Pancreas (tissue), 10 donors: ENCODE results near the gene HK1. TPM values are rescaled to one million over a fixed set of nuclear protein-coding genes. Genes with fewer than 3 reads are reported as not detected.

ENCODE experiments used
- ATAC-seq, 4 donors: fragments of 200-7000 bp; cut with Tn5 transposase; one replicate each; pipeline versions ENCODE4 v1.8.0 to v1.9.1; 2020; ENCODE audit warnings: mild to moderate bottlenecking in 4 of 4, moderate library complexity in 4 of 4
- DNase-seq, 6 donors: peaks; one replicate each; pipeline ENCODE4 v3.0.0-alpha.2; 2020
- FAIRE-seq: peaks from 2 replicates; lab custom pipeline; 2012; peaks lifted over from hg19 to GRCh38; lab: Jason Lieb, UNC
- H3K27ac ChIP-seq, 4 donors: fragments of 200-600 bp; sonication (generic); 1 replicate in 3 of 4; 2 replicates in 1 of 4; pipeline versions ENCODE4 v1.5.0 to v1.8.0; 2020
- H3K27me3 ChIP-seq, 4 donors: fragments of 200-600 bp; one replicate each; pipeline ENCODE4 v1.8.0; 2021
- H3K36me3 ChIP-seq, 3 donors: fragments of 200-600 bp; sonication (generic) in 1 of 3; one replicate each; pipeline versions ENCODE4 v1.5.0 to v1.8.0; 2020 to 2021
- H3K4me1 ChIP-seq, 3 donors: fragments of 200-600 bp; one replicate each; pipeline ENCODE4 v1.8.0; 2021
- H3K4me3 ChIP-seq, 4 donors: fragments of 200-600 bp; sonication (generic) in 2 of 4; one replicate each; pipeline versions ENCODE4 v1.5.0 to v1.8.0; 2020 to 2021
- H3K9me3 ChIP-seq, 4 donors: fragments of 200-600 bp; one replicate each; pipeline ENCODE4 v1.8.0; 2021
- WGBS, 2 donors: extraction: QIAGEN DNeasy Blood & Tissue Kit; methylation state at CpG; one replicate each; pipeline ENCODE4 v1.1.7; 2013; 5-methylcytosine and 5-hydroxymethylcytosine counted together
- intact Hi-C, 3 donors: fragments of 100-400 bp; cut with DNase I; formaldehyde crosslinking; loops; one replicate each; pipeline versions ENCODE4 v1.11.1 to v1.14.2; 2022
- polyA plus RNA-seq, 2 donors: library from polyadenylated mRNA; stranded (reverse); fragments of 200-250 nt; gene quantifications; one replicate each; pipeline ENCODE4 v1.2.3, GENCODE V29; 2013
- total RNA-seq, 6 donors: library from RNA; stranded (reverse); fragmentation: NEBNext Ultra II Directional in 4 of 6; extraction: Animal tissue kit (Norgen Biotek cat#: 25700) in 4 of 6; gene quantifications; one replicate each; pipeline versions ENCODE4 v1.2.1 to v1.2.4, GENCODE V29; 2021 to 2023
- TF ChIP-seq, protein P1 (sequence below), 4 donors: fragments of 200-600 bp; sonication (generic) in 3 of 4; IDR thresholded peaks; one replicate each; pipeline versions ENCODE4 v1.5.0 to v1.8.0; 2021; ENCODE audit warnings: antibody characterized with exemption in 4 of 4
- donor health status: healthy with polysubstance abuse.
- donor health status: DM: no; HTN: no; CAD: no; lungs with moderate emphysema.
- donor health status: DM: no; HTN: no; CAD: no.
- donor health status: control.
- donor health status: control.
- donor health status: Bipolar disorder and iron deficiency.
- donor health status: DM: yes; HTN: yes; CAD: no.
- donor health status: DM: no; HTN: no; CAD: no.
- donor health status: DM: no; HTN: no; CAD: no.
- donor health status: DM: yes; HTN: yes; CAD: no.

HK1 gene
- total and polyA plus RNA-seq, 8 donors = 6.7 to 18.1 (median 8.6) TPM

DNA sequence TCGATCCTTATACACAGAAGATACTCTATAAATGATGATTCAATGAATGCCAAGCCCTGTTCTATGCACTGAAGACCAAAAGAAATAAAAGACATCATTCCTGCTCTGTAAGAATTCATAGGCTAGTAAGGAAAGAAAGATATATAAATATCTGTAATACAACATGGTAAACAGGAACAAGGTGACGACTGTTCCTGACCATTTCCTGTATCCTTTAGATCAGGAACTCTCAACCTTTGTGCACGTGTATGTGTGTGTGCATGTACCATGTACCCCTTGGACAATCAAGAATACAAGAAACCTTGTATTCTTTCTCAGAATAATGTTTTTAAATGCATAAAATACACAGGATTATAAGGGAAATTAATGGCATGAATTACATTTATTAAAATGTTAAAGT lies 7.3 kb upstream of the HK1 start:
- WGBS, 2 donors = 66 to 76% methylated on average over 3 of the region's 3 CpGs
- FAIRE-seq = no peak

DNA sequence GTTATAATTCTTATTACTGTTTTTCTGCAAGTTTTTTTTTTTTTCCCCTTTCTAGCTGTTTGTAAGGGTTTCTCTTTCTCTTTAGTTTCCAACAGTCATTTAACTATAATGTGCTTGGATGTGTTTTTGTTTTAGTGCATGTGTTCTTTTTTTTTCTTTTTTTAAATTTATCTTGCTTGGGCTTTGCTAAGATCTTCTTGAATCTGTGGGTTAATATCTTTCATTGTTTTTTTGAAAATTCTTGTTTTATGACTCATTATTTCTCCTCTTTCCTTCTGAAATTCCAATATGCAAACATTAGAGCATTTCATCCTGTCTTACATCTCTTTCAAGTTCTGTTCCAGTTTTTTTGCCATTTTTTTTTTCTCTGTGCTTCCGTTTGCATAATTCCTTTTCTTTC lies 5.7 kb upstream of the HK1 start:
- H3K27ac ChIP-seq = no peak overlapping the region
- 56 to 73% methylated on average over 1 of the region's 1 CpG for WGBS, 2 donors
- ATAC-seq = no peak
- H3K27me3 ChIP-seq = no peaks in the 10 kb centered on the region
- intact Hi-C loops = no loop called here
- H3K36me3 ChIP-seq = no peaks in the 10 kb centered on the region
- no peak for DNase-seq
- TF ChIP-seq, protein P1, sequence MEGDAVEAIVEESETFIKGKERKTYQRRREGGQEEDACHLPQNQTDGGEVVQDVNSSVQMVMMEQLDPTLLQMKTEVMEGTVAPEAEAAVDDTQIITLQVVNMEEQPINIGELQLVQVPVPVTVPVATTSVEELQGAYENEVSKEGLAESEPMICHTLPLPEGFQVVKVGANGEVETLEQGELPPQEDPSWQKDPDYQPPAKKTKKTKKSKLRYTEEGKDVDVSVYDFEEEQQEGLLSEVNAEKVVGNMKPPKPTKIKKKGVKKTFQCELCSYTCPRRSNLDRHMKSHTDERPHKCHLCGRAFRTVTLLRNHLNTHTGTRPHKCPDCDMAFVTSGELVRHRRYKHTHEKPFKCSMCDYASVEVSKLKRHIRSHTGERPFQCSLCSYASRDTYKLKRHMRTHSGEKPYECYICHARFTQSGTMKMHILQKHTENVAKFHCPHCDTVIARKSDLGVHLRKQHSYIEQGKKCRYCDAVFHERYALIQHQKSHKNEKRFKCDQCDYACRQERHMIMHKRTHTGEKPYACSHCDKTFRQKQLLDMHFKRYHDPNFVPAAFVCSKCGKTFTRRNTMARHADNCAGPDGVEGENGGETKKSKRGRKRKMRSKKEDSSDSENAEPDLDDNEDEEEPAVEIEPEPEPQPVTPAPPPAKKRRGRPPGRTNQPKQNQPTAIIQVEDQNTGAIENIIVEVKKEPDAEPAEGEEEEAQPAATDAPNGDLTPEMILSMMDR (IDR thresholded peaks at IDR 0.05) = no peak
- H3K4me3 ChIP-seq = no peak overlapping the region
- no peaks in the 10 kb centered on the region for H3K4me1 ChIP-seq
- FAIRE-seq = no peak
- H3K9me3 ChIP-seq = no peaks in the 10 kb centered on the region

More for the DNA sequence above, 7.3 kb upstream of the HK1 start:
- intact Hi-C loops = no loop called here
- TF ChIP-seq, protein P1 (IDR thresholded peaks at IDR 0.05) = no peak
- H3K27ac ChIP-seq = no peak overlapping the region
- no peaks in the 10 kb centered on the region for H3K27me3 ChIP-seq
- DNase-seq (no peak), ATAC-seq (no peak)
- no peaks in the 10 kb centered on the region for H3K9me3 ChIP-seq
- no peak overlapping the region for H3K4me3 ChIP-seq
- no peaks in the 10 kb centered on the region for H3K36me3 ChIP-seq
- no peaks in the 10 kb centered on the region for H3K4me1 ChIP-seq

DNA sequence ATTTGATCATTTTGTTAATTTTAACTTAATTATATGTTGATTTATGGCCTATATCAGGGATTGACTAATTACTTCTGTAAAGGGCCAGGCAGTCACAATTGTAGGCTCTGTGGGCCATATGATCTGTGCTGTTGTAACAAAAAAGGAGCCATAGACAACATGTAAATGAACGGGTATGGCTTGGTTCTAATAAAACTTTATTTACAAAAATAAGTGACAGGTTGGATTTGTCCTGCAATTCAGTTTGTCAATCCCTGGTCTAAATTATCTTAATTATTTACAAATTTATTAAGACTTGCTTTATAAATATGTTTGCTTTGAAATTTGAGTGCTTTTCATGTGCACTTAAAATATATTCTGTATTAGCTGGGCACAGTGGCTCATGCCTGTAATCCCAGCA lies 2.9 kb upstream of the HK1 start:
- 91 to 100% methylated on average over 1 of the region's 1 CpG for WGBS, 2 donors
- FAIRE-seq = no peak

DNA sequence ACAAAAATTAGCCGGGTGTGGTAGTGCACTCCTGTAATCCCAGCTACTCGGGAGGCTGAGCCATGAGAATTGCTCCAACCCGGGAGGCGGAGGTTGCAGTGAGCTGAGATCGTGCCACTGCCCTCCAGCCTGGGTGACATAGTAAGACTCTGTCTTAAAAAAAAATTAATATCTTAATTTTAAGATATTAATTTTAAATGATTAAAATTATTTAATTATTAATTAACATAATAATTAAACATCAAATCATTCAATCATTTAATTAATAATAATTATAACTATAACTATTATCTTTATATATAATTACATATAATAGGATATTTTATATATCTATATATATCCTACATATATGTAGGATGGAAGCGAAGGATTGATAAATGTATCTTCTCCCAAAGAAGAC lies 1.8 kb upstream of the HK1 start:
- TF ChIP-seq, protein P1 (IDR thresholded peaks at IDR 0.05) = no peak
- H3K27me3 ChIP-seq = no peaks in the 10 kb centered on the region
- H3K9me3 ChIP-seq = no peaks in the 10 kb centered on the region
- no peak for FAIRE-seq
- intact Hi-C loops = no loop called here
- H3K27ac ChIP-seq = no peak overlapping the region
- no peaks in the 10 kb centered on the region for H3K4me1 ChIP-seq
- DNase-seq = no peak
- no peaks in the 10 kb centered on the region for H3K36me3 ChIP-seq
- no peak overlapping the region for H3K4me3 ChIP-seq
- 86 to 91% methylated on average over 6 of the region's 6 CpGs for WGBS, 2 donors
- ATAC-seq = no peak

More for the DNA sequence above, 2.9 kb upstream of the HK1 start:
- DNase-seq = no peak
- Histone ChIP-seq H3K4me3 (no peak overlapping the region), H3K27me3 (no peaks in the 10 kb centered on the region), H3K9me3 (no peaks in the 10 kb centered on the region), H3K27ac (no peak overlapping the region), H3K4me1 (no peaks in the 10 kb centered on the region), H3K36me3 (no peaks in the 10 kb centered on the region)
- no peak for ATAC-seq
- TF ChIP-seq, protein P1 (IDR thresholded peaks at IDR 0.05) = no peak
- intact Hi-C loops = no loop called here

DNA sequence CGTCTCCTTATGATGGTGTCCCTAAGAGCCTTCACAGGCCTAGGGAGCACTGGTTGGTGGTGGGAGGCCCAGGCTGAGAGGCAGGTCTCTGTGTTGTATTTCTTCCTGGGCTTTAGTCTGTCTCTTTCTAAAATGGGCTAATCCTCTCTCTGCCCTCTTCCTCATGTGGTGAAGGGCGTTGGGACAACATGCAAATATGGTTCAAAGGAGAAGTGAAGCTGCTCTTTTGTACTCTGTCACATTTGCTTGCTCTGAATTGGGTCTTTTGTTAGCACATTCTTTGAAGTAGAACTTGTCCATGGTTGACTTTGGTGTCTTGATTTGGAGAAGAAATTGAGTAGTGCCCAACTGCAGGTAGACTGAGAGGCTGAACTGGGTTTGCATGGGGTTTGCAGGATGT lies 814 bp downstream of the HK1 start:
- TF ChIP-seq, protein P1 (IDR thresholded peaks at IDR 0.05) = no peak
- Histone ChIP-seq H3K27me3 (no peaks in the 10 kb centered on the region), H3K36me3 (no peaks in the 10 kb centered on the region), H3K9me3 (no peaks in the 10 kb centered on the region), H3K4me3 (no peak overlapping the region), H3K27ac (no peak overlapping the region), H3K4me1 (no peaks in the 10 kb centered on the region)
- WGBS, 2 donors = 77 to 80% methylated on average over 2 of the region's 2 CpGs
- DNase-seq (no peak), FAIRE-seq (no peak), ATAC-seq (peak in 2 of 4 donors; percentile 20 to 60)
- intact Hi-C loops = no loop called here
